IPS-NIHi7 (cell line): ENCODE results near the gene KTN1.

Experiments
- DNase-seq: peaks from one replicate; pipeline ENCODE4 v3.0.0; 2012; ENCODE audit warnings: mixed read lengths; ENCODE audit errors: extremely low spot score

Gene KTN1

DNA sequence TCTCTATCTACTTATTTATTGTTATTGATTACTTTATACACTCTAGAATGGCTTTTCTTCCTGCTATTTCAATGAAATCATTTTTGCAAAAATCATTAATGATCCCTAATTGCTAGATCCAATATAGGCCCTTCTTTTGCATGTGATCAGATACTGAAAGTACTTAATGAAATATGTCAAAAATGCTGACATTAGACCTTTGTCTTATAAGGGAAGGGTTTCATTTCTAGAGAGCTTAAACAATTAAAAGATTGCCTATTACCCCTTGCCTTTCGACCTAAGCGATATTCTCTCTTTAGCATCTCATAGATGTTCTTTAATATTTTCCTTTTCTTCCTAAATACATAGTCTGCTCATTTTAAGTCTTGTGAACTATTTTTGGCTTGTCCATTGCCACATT is 101.1 kb downstream of the KTN1 start:
- no peak for DNase-seq

DNA sequence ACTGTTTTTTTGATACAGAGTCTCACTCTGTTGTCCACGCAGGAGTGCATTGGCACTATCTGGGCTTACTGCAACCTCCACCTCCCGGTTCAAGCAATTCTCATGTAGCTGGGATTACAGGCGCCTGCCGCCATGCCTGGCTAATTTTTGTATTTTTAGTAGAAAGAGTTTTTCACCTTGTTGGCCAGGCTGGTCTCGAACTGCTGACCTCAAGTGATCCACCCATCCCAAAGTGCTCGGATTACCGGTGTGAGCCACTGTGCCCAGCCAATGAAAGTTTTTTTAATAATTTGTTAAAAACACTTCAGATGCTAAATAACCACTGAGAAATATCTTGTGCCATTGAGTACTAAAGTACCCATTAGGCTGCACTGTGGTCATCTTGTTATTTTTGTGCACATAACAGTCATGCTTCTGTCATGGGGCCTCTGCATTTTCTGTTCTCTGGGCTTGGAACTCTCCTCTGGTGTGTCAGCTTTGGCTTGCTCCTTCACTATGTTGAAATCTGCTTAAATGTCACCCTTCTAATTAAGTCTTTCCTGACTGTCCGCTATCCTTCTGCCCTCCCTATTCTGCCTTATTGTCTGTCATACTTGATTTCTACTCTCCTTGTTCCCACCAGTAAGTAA is 105.1 kb downstream of the KTN1 start:
- no peak for DNase-seq

DNA sequence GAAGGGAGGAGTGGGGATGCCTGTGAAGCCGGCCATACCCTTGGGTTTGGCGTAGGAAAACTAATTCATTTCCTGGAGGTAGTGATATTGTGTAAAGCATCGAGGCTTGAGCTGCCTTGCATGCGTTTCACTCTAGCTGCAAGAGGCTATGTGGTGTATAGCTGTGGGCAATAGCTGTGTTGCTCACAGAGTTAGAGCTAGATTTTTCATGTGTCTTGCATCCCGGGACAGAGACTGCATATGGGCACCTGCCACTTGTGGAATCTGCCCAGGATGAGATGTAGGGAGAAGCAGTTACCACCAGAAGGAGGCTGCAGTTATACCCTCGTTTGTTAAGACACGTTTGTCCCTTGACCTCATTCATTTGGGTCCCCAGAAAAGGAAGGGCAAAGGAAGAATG is 106.7 kb downstream of the KTN1 start:
- DNase-seq = no peak

DNA sequence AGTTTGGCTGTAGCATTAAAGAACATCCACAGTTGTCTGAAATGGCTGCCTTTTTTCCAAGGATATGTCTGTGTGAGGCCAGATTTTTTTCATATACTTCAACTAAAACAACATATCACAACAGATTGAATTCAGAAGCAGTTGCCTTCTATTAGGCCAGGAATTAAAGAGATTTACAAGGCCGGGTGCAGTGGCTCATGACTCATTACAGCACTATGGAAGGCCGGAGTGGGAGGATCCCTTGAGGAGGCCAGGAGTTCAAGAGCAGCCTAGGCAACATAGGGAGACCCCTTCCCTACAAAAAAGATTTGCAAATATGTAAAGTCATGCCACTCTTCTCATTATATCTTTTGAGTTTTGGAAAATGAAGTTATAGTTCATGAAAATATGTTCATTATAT is 108.6 kb downstream of the KTN1 start:
- DNase-seq = no peak

DNA sequence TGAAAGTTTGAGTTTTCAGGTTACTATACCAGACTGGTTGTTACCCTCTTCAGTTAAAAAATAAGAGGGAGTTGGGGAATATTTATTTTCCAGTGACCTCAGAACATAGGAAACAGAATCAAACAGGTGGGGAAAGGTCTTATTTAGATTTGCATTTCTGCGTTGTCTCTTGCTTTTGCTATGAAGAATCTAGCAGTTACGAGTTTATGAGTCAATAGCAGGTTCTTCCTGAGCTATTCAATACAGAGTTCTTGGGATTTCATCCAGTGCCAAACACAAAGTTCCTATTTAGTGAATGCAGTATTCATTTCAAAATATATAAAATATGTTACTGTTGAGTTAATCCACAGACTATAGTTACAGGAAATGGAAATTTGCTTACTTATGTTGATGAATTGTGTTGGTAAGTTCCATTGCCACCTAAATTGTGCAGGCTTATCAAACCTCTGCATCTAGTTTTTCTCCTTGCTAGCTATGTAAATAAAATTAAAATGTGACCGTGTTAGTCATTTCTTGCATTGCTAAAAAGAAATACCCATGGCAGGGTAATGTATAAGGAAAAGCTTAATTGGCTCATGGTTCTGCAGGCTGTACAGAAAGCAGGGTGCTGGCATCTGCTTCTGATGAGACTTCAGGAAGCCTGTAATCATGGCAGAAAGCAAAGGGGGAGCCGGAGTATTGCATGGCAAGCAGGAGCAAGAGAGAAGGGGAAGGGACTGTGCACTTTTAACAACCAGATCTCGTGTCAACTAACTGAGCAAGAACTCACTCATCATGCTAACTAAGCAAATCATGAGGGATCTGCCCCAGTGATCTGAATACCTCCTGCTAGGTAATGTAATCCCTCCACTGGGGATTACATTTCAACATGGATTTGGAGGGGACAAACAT is 110.2 kb downstream of the KTN1 start:
- DNase-seq = no peak

DNA sequence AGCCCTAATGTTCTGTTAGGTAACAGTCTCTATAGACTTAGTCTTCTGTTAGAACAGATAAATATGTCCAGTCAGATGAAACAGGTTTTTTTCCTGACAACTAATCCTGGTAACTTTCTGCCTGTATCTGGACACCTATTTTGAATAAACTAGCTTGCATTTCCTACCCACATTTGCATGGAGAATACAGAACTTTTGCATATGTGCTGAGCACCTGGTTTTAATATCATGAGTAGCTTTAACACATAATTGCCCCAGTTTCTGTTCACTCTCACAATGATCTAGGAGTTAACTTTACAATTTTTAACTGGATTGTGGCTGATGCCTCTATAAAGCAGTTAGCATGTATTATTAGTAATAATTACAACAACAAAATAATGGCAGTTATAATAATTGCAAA is 111.7 kb downstream of the KTN1 start:
- DNase-seq = no peak

DNA sequence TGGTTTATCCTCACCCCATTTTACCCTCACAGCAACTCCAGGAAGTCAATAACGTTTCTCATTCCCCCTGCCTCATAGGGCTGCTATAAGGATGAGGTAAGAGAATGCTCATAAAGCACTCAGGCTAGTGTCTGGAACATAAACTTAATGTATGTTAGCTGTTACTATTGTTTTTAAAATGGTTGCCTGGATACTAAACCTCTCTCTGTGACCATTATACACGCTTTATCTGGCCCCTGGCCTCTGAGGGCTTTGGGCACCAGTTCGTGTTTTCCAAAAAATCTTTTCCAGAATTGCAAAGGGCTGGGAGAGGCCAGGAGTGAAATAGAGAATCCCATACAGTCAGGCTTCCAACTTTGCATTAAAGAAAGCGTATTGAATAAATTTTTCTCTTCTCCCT is 113.9 kb downstream of the KTN1 start:
- no peak for DNase-seq

DNA sequence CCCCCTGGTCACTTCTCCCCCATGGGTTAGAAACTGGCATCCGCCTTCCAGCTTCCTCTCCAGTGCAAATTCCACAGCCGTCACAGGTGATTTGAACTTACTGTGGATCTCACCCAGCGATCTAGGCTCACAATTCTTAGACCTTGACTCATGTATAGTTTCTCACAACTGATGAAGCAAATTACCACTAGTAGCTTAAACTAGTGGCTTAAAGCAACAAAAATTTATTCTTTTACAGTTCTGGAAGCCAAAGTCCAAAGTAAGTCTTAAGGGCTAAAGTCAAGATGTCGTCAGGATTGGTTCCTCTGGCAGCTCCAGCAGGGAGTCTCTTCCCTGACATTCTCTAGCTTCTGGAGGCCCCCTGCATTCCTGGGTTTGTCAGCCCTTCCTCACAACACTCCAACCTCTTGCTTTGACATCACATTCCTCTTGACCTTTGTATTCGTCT is 117.4 kb downstream of the KTN1 start:
- no peak for DNase-seq

DNA sequence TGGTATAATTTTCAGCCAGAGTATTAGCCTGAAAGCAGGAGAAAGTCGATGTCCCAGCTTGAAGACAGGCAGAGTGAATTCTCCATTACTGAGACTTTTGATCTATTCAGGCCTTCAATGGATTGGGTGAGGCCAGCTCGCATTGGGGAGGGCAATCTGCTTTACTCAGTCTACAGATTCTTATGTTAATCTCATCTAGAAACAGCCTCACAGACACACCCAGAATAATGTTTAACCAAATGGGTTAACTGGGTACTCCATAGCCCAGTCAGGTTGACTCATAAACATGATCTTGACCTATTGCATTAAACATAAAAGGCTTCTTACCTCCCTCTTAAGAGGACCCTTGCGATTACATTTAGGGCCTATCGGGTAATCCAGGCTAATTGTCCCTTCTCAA is 118.0 kb downstream of the KTN1 start:
- DNase-seq = no peak

DNA sequence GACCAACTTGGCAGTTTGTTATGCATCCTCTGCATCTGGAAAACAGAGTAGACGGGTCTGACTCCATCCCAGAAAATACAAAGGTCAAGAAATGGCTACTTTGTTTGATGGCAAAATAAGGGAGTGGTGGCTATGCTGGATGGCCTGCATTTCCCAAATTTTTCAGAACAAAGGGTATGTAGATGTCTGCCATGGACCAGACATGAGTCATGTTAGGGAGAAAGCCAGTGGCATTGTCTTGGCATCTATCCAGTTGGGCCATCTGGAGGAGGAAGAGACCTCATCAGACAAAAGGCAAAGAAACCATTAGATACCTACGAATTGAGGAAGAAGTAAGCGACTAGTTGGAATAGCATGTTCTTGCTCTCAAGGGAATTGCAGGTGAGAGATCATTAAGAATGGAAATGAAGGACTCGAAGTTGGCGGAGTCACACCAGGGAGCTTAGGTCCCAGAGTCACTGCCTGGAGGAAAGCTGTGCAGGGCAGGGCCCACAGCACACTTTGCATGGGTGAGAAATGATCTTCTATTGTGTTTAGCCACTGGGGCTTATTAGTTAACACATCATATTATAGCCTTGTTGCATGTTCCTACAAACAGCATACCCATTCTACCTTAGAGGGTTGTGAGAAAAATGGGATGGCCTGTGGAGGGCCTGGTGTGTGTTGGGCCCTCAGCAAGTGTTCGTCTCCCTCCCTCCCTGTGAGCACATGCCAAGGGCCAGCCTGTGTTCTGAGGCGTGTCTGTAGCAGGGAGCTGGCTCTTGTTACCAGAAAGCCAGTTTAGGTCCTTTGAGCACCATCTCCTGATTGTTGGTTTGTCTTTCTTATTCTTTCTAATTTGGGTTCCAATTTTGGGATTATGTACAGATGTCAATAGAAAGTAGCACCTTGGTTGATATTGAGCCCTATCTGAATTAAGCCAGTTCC is 119.4 kb downstream of the KTN1 start:
- DNase-seq = no peak

DNA sequence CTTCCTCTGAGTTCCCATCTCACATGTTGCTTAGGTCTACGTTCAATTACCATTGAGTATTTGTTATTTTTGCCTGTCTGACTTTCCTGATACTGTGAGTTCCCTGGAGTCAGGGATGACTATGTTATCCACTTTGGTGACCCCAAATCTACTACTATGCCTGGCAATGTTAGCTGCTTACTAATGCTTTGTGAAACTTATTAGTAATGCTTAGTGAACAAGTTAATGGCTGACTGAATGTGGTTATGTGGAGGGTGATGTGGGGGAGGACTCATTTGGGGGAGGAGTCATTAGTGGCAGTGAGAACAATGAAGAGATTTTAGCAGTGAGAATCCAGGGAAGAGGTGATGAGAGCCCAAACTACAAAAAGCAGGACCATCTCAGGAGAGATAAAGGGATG is 121.6 kb downstream of the KTN1 start:
- DNase-seq = no peak

DNA sequence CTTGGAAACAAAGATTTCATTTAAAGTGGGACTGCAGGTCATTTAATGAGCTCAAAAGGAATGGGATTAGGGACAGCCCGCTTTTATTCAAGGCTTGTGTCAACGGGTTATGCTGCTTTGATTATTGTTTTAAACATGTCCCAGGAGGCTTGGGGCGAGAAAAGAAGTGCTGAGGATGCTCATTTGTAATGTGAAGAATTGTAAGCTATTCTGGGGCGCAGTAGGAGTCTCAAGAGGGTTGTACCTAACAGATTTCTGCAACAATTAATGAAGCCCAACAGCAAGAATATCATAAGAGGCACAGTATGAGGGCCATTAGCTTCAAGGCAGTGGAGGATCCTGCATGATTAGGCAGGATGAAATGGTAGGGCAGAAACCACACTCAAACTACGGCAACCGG is 122.5 kb downstream of the KTN1 start:
- no peak for DNase-seq

DNA sequence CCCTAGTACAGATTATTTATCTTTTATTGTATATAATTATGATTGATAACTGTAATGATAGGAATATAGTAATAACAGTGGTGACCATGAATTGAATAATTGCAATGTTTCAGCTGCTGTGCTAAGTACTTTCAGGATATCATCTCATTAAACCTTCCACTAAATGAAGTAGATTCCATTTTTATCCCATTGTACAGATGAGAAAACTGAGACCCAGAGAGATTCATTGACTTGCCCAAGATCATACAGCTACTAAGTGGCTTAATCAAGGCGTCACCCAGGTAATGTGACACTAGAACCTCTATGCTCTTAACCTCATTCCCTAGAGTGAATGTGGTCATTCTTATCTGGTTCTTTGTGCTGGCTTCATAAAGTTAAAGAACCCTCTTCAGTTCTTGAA is 124.6 kb downstream of the KTN1 start:
- no peak for DNase-seq

DNA sequence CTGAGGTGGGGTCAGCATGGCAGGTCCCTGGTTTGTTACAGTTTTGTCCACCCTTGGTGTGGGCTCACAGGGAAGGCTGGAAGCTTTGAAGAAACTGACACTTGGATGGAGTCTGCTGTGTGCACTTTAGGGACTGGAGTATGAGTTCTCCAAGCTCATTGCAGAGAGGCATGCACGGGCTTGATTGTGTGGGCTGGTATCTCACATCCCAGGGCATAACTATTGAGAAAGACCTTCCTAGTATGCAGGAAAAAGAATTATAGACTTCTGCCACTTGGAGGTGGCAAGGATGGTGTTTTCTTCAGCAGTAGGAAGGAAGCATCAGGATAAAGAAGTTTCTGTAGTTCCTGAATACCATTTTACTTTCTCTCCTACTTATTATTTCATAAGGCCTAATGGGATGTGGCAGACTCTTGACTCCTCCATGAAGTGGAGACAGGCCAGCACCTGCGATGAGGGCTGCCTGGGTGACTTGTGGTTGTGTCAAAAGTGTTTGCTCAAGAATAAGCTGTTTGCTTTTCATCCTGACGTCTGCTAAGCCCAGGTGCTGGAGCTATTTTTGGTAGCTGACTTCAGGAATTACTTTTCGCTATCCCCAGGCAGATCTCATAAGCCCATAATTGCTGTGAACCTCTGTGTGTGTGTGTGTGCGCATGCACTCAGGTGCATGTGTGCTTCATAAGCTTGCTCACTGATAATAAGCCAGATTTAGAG is 125.8 kb downstream of the KTN1 start:
- no peak for DNase-seq

DNA sequence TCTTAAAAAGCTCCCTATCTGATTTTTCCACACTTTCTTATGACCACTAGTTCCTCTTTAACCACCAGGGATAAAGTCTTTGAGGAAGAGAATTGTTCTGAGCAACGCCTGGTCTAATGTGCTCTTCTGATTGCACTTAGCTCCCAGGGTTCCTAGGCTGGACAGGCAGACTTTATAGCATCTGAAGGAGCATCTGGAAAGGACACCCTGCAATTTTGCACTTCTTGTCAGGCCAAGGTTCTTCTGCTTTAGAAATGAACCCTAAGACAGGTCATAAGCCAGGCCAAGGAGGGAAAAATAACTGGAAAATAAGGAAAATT is 126.3 kb downstream of the KTN1 start:
- no peak for DNase-seq

DNA sequence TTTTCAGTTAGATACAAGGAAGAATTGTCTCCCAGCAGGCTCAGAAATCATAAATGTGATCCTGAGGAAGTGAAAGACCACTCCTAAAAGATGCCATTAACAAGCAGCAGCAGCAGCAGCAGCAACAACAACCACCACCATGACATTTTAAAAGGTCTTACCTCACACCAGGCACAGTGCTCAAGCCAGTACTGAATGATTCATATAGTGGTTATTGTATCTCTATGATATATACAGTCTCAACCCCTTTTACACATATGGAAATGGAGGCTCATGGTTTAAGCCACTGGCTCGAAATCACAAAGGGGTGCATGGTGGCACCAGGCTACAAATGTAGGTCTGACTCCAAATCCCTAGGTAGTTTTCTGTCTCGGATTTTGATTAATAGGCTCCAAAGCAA is 126.9 kb downstream of the KTN1 start:
- no peak for DNase-seq

DNA sequence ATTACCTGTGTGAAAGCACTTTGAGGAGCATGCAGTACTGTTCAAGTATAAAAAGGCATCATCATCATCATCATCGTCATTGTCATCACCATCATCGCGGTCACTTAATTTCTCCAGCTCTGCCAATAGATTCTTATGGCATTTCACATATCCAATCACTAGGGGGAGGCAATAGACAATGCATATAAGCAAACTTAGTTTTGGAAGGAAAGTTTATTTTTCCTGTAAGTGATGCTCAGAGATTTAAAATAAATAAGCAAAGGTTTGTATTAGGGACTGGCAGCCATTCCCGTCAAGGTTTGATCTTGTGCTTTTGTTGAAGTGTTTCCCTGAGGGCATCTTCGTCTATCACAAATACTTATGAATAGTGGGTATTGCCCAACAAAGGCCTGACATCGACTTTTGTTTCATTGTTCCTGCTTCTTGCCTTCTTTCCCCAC is 127.4 kb downstream of the KTN1 start:
- DNase-seq = no peak

DNA sequence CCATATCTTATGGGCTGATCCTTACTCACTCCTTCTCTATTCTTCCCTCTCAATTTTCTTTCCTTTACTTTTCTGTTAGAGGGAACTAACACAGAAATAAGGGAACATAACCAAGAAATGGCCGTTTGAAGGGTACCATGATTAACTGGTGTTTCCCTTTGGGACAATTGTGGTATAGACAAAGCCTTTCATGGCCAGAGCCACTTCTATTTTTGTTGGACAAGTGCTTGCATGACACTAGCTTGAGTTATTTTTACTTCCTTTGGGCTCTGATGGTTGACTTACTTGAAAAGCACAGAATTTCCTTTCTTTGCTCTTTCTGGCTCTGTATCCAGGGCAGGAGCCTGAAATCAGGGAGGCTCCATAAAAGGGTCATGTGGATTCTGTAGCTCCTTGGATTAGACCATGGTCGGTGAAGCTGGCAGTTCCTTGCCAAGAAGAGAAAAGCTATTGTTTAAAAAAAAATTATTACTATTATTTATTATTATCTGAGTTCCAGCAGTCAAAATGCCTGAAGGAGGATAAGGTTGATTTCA is 130.6 kb downstream of the KTN1 start:
- DNase-seq = no peak

DNA sequence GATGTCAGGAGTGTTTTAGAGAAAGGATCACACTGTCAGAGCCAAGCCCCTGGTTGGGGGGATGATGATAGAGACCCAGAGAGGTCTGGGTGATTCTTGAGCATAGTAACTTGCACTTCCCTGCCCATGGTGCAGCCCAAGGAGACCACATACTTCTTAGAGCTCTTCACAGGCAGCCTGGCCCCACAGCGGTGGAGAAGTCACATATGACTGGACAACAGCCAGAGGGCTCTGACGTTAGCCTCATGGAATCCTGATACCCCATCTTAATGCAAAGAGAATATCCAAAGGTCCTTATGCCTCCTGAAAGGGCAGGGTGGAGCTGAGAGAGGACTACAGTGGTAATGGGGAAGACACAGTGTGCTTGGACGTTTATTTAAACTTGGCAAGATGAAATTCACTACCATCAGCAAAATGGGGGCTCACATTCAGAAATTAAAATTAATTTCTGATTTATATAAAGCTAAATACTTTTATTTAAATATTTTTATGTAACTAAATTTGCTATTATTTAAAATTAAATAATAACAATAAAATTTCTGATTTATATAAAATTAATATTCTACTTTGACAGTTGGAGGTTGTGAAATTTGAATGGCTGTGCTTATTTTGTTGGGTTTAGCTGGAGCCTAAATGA is 131.3 kb downstream of the KTN1 start:
- no peak for DNase-seq

DNA sequence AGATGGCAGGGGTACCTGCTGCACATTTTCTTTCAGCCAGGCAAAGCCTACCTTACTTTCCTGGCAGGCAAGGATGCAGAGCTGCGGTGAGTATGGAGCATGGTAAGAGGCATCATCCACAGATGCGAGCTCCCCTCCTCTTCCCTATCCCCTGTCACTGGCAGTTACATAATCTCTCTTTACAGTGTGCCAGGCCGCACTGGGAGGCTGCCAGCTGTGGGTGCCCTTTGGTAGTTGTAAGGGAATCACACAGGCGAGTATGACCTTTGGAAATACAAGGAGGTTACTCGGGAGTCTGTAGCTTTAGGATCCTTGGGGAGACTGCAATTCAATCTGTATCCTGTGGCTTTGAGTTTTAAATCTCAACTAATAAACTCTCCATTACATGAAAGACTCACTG is 132.5 kb downstream of the KTN1 start:
- DNase-seq = no peak

DNA sequence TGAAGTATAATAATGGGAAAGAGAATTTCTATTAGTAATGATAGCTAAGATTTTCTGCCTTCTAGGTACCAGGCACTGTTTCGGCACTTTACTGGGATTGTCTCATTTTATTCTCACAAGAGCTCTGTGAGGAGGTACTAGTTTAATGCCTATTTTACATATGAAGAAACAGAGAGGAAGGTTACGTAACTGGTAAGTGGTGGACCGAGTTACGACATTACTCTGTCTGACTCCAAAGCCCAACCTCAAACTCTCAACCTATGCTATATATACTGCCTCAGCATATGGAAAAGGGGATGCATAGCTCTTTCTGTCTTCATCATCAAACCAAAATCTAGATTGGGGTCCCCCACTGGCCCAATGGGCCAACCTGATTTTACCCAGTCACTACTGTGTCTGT is 133.5 kb downstream of the KTN1 start:
- DNase-seq = no peak
